Right atrium auricular region (tissue), 2 donors: Measurements from ENCODE around the gene SMURF1. TPM values are rescaled to one million over a fixed set of nuclear protein-coding genes. Genes with fewer than 3 reads are reported as not detected.

Source experiments
- DNase-seq: peaks from one replicate; pipeline ENCODE4 v3.0.0-alpha.2; 2019; ENCODE audit warnings: low spot score
- H3K27ac ChIP-seq, 2 donors: fragments of 200-600 bp; sonication (generic); 1 replicate in 1 of 2; 2 replicates in 1 of 2; pipeline ENCODE4 v1.5.1; 2016 to 2019
- H3K27me3 ChIP-seq, 2 donors: fragments of 200-600 bp; sonication (generic); one replicate each; pipeline versions ENCODE4 v1.5.1 to v1.6.0; 2017 to 2019
- H3K36me3 ChIP-seq: fragments of 200-600 bp; sonication (generic); one replicate; pipeline ENCODE4 v1.5.1; 2016
- H3K4me1 ChIP-seq, 2 donors: fragments of 200-600 bp; sonication (generic); one replicate each; pipeline versions ENCODE4 v1.5.1 to v1.6.0; 2017 to 2019
- H3K4me3 ChIP-seq, 2 donors: fragments of 200-600 bp; sonication (generic); 1 replicate in 1 of 2; 2 replicates in 1 of 2; pipeline ENCODE4 v1.5.1; 2017 to 2019; ENCODE audit warnings: mild to moderate bottlenecking in 1 of 2, moderate library complexity in 1 of 2
- H3K9me3 ChIP-seq, 2 donors: fragments of 200-600 bp; sonication (generic); one replicate each; pipeline ENCODE4 v1.5.1; 2019
- total RNA-seq, 2 donors: library from RNA; depleted of rRNA; stranded (reverse); fragments of >200 nt; gene quantifications; one replicate each; pipeline ENCODE4 v1.1.0, GENCODE V29; 2016
- TF ChIP-seq, protein P1 (sequence below), 2 donors: fragments of 200-600 bp; sonication (generic); IDR thresholded peaks; one replicate each; pipeline ENCODE4 v1.5.1; 2019; ENCODE audit warnings: antibody characterized with exemption in 2 of 2

The SMURF1 gene
- total RNA-seq, 2 donors from 2014 or later, result 9.0 to 14.3 TPM

GRCh38 chr7:99041526-99041925 is 102.4 kb downstream of the SMURF1 start:
- Histone ChIP-seq H3K27me3 (no peaks in the 10 kb centered on the region), H3K36me3 (peaks cover 81% of the 10 kb centered on the region), H3K4me3 (no peak overlapping the region), H3K27ac (peak overlapping the region in 1 of 2 donors; percentile 69), H3K4me1 (peaks cover 0 to 8% of the 10 kb centered on the region in 2 donors), H3K9me3 (no peaks in the 10 kb centered on the region)
- TF ChIP-seq, protein P1, sequence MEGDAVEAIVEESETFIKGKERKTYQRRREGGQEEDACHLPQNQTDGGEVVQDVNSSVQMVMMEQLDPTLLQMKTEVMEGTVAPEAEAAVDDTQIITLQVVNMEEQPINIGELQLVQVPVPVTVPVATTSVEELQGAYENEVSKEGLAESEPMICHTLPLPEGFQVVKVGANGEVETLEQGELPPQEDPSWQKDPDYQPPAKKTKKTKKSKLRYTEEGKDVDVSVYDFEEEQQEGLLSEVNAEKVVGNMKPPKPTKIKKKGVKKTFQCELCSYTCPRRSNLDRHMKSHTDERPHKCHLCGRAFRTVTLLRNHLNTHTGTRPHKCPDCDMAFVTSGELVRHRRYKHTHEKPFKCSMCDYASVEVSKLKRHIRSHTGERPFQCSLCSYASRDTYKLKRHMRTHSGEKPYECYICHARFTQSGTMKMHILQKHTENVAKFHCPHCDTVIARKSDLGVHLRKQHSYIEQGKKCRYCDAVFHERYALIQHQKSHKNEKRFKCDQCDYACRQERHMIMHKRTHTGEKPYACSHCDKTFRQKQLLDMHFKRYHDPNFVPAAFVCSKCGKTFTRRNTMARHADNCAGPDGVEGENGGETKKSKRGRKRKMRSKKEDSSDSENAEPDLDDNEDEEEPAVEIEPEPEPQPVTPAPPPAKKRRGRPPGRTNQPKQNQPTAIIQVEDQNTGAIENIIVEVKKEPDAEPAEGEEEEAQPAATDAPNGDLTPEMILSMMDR (IDR thresholded peaks at IDR 0.05), result no peak
- DNase-seq, result no peak

- DNase-seq, result peak; percentile 91
- Histone ChIP-seq H3K27ac (peak overlapping the region; percentile 51 to 69), H3K4me1 (peaks cover 0 to 8% of the 10 kb centered on the region in 2 donors), H3K9me3 (no peaks in the 10 kb centered on the region), H3K36me3 (peaks cover 85% of the 10 kb centered on the region), H3K27me3 (no peaks in the 10 kb centered on the region), H3K4me3 (no peak overlapping the region)
- TF ChIP-seq, protein P1 (IDR thresholded peaks at IDR 0.05), result peak; percentile 65 to 86
Observed at GRCh38 chr7:99040104-99040958, 103.6 kb downstream of the SMURF1 start.

DNA sequence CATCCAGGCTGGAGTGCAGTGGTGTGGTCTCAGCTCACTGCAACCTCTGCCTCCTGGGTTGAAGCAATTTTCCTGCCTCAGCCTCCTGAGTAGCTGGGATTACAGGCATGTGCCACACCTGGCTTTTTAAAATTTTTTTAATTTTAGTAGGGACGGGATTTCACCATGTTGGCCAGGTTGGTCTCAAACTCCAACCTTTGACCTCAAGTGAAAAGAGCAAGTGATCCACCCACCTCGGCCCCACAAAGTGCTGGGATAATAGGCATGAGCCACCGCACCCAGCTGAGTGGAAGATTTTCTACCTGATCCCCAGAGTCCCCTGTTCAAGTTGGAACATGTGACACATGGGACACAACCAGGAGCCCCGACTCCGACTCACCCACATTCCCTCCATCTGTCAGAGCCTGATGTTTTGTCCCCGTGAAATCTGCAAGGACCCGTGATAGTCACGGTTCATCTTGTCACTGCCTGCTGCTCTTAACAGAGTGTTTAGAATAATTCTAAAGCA is 104.5 kb downstream of the SMURF1 start:
- H3K9me3 ChIP-seq, result no peaks in the 10 kb centered on the region
- no peak for DNase-seq
- H3K4me3 ChIP-seq, result no peak overlapping the region
- TF ChIP-seq, protein P1 (IDR thresholded peaks at IDR 0.05), result no peak
- peaks cover 0 to 8% of the 10 kb centered on the region in 2 donors for H3K4me1 ChIP-seq
- H3K27ac ChIP-seq, result no peak overlapping the region
- no peaks in the 10 kb centered on the region for H3K27me3 ChIP-seq
- H3K36me3 ChIP-seq, result peaks cover 85% of the 10 kb centered on the region

- H3K27ac ChIP-seq, result no peak overlapping the region
- peaks cover 87% of the 10 kb centered on the region for H3K36me3 ChIP-seq
- H3K4me3 ChIP-seq, result no peak overlapping the region
- no peak for DNase-seq
- H3K4me1 ChIP-seq, result peaks cover 0 to 8% of the 10 kb centered on the region in 2 donors
- no peaks in the 10 kb centered on the region for H3K9me3 ChIP-seq
- no peaks in the 10 kb centered on the region for H3K27me3 ChIP-seq
- TF ChIP-seq, protein P1 (IDR thresholded peaks at IDR 0.05), result no peak
Observed at GRCh38 chr7:99038086-99038855, 105.6 kb downstream of the SMURF1 start.

DNA sequence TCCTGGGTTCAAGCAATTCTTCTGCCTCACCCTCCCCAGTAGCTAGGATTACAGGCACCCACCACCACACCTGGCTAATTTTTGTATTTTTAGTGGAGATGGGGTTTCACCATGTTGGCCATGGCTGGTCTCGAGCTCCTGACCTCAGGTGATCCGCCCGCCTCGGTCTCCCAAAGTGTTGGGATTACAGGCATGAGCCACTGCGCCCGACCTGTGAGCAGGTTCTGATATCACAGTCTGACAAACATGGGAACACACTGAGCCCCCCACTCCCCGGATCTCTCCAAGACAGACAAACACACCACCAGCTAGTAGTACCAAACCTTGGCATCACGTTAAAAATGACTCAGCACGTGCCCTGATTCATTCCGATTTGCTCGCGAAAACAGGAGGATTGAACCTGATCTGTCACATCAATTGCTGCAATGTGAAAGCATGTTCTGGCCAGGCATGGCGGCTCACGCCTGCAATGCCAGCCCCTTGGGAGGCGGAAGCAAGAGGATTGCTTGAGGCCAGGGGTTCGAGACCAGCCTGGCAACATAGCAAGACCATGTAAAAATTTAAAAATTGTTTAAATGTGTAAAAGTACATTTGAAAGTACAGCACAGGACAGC is 106.5 kb downstream of the SMURF1 start:
- DNase-seq, result no peak
- H3K27ac ChIP-seq, result peak overlapping the region in 1 of 2 donors; percentile 36
- no peak overlapping the region for H3K4me3 ChIP-seq
- H3K27me3 ChIP-seq, result no peaks in the 10 kb centered on the region
- H3K4me1 ChIP-seq, result peaks cover 0 to 8% of the 10 kb centered on the region in 2 donors
- H3K9me3 ChIP-seq, result no peaks in the 10 kb centered on the region
- peaks cover 87% of the 10 kb centered on the region for H3K36me3 ChIP-seq
- TF ChIP-seq, protein P1 (IDR thresholded peaks at IDR 0.05), result no peak
